Measurements from ENCODE around the gene ZEB2. TPM values are rescaled to one million over a fixed set of nuclear protein-coding genes. Genes with fewer than 3 reads are reported as not detected.

ZEB2 gene
- total RNA-seq, 1 donor from 2014 or later, result 111 TPM

DNA sequence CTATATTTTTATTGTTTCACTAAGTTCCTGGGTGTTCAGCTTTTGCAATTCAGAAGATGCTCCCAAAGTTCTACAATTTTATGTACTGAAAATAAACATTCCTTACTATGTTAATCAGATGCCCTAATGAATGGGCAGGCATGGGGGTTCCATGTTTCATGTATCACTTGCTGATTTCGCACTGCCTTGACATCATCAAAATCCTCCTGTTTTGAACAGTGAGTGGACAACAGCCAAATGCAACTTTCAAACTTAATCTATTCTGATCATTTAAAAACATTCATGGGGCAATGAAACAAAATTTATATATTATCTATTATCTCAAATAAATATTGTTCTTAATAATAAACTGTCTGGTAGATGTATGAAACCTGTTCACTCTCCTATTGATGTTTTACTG lies 43.2 kb downstream of the ZEB2 start:
- Mint-ChIP-seq H3K27ac (no peak overlapping the region), H3K27me3 (ENCODE audit: low read depth) (no peaks in the 10 kb centered on the region), H3K4me3 (no peak overlapping the region), H3K4me1 (peaks cover 63% of the 10 kb centered on the region), H3K36me3 (no peaks in the 10 kb centered on the region), H3K9me3 (no peaks in the 10 kb centered on the region)
- DNase-seq (ENCODE audit: low spot score in 2 of 2, unreplicated experiment in 2 of 2), result no peak
- TF ChIP-seq, protein P1, sequence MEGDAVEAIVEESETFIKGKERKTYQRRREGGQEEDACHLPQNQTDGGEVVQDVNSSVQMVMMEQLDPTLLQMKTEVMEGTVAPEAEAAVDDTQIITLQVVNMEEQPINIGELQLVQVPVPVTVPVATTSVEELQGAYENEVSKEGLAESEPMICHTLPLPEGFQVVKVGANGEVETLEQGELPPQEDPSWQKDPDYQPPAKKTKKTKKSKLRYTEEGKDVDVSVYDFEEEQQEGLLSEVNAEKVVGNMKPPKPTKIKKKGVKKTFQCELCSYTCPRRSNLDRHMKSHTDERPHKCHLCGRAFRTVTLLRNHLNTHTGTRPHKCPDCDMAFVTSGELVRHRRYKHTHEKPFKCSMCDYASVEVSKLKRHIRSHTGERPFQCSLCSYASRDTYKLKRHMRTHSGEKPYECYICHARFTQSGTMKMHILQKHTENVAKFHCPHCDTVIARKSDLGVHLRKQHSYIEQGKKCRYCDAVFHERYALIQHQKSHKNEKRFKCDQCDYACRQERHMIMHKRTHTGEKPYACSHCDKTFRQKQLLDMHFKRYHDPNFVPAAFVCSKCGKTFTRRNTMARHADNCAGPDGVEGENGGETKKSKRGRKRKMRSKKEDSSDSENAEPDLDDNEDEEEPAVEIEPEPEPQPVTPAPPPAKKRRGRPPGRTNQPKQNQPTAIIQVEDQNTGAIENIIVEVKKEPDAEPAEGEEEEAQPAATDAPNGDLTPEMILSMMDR (IDR thresholded peaks at IDR 0.05; ENCODE audit: unreplicated experiment), result no peak

GRCh38 chr2:144475569-144476275 lies 44.2 kb downstream of the ZEB2 start:
- Mint-ChIP-seq H3K4me3 (no peak overlapping the region), H3K27ac (no peak overlapping the region), H3K9me3 (no peaks in the 10 kb centered on the region), H3K27me3 (ENCODE audit: low read depth) (no peaks in the 10 kb centered on the region), H3K36me3 (no peaks in the 10 kb centered on the region), H3K4me1 (peaks cover 54% of the 10 kb centered on the region)
- DNase-seq (ENCODE audit: low spot score in 2 of 2, unreplicated experiment in 2 of 2), result no peak
- TF ChIP-seq, protein P1 (IDR thresholded peaks at IDR 0.05; ENCODE audit: unreplicated experiment), result no peak

DNA sequence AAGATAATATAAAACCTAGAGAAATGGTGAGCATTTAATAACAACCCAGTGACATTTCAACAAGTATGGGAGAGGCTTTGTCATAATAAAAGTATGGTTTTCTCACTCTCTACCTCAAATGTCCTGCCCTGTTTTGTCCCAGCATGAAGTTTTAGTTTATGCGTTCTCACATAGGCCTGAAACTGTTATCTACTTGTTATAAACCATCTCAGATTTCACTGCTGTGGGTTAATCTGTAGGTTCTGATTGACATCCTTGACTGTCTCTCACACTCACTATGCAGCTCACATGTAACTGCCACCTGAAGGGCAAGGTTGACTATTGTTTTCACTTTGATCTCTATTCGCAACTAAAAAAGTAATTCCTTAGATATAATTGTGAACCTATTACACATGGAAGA lies 44.9 kb downstream of the ZEB2 start:
- H3K4me1 Mint-ChIP-seq, result peaks cover 47% of the 10 kb centered on the region
- H3K4me3 Mint-ChIP-seq, result no peak overlapping the region
- H3K27me3 Mint-ChIP-seq (ENCODE audit: low read depth), result no peaks in the 10 kb centered on the region
- peak overlapping the region; percentile 23 for H3K27ac Mint-ChIP-seq
- no peaks in the 10 kb centered on the region for H3K9me3 Mint-ChIP-seq
- H3K36me3 Mint-ChIP-seq, result no peaks in the 10 kb centered on the region
- no peak for DNase-seq (ENCODE audit: low spot score in 2 of 2, unreplicated experiment in 2 of 2)
- TF ChIP-seq, protein P1 (IDR thresholded peaks at IDR 0.05; ENCODE audit: unreplicated experiment), result no peak

- H3K27ac Mint-ChIP-seq, result no peak overlapping the region
- TF ChIP-seq, protein P1 (IDR thresholded peaks at IDR 0.05; ENCODE audit: unreplicated experiment), result no peak
- H3K4me1 Mint-ChIP-seq, result peaks cover 38% of the 10 kb centered on the region
- H3K36me3 Mint-ChIP-seq, result no peaks in the 10 kb centered on the region
- H3K4me3 Mint-ChIP-seq, result no peak overlapping the region
- H3K27me3 Mint-ChIP-seq (ENCODE audit: low read depth), result no peaks in the 10 kb centered on the region
- DNase-seq (ENCODE audit: low spot score in 2 of 2, unreplicated experiment in 2 of 2), result no peak
- H3K9me3 Mint-ChIP-seq, result no peaks in the 10 kb centered on the region
These were observed 45.9 kb downstream of the ZEB2 start for GRCh38 chr2:144474017-144474416.

- Mint-ChIP-seq H3K27ac (no peak overlapping the region), H3K4me1 (peaks cover 33% of the 10 kb centered on the region), H3K27me3 (ENCODE audit: low read depth) (no peaks in the 10 kb centered on the region), H3K4me3 (no peak overlapping the region), H3K36me3 (no peaks in the 10 kb centered on the region), H3K9me3 (no peaks in the 10 kb centered on the region)
- TF ChIP-seq, protein P1 (IDR thresholded peaks at IDR 0.05; ENCODE audit: unreplicated experiment), result no peak
- DNase-seq (ENCODE audit: low spot score in 2 of 2, unreplicated experiment in 2 of 2), result no peak
These were observed 47.0 kb downstream of the ZEB2 start for GRCh38 chr2:144472911-144473310.
